Measurements from ENCODE around the gene OPCML.

OPCML gene

DNA sequence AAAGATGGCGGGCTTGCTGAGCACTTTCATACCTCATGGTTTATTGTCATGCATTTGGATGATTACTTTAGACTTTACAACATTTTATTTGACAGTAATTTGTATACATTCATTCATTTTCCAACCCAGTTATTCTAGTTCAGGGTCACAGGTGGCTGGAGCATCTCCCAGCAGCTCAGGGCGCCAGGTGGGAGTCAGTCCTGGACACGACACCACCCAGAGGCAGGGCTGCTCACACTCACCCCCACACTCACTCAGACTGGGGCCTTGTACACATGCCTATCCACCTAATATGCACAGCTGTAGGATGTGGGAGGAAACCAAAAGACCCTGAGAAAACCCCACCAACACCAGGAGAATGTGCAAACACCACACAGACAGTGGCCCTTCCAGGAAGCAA lies 123.9 kb downstream of the OPCML start:
- DNase-seq: no peak

DNA sequence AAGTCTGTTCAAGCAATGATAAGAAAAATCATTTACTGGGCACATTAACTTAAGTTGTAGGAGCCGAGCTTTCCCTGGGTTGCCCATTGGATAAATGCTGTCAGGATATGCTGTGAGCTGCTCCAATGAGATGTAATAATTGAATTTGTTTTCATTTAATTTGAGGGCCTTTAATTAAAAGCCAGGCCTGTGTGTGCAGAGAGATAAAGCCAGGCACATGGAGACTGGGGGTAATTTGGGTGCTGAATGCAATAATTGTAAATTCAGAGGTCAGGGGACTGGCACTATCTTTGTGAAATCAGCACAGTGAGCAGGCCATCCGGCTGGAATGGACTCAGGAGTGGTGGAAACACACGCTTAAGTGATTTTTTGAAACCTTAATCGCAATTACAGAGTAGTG lies 125.8 kb downstream of the OPCML start:
- DNase-seq: no peak

DNA sequence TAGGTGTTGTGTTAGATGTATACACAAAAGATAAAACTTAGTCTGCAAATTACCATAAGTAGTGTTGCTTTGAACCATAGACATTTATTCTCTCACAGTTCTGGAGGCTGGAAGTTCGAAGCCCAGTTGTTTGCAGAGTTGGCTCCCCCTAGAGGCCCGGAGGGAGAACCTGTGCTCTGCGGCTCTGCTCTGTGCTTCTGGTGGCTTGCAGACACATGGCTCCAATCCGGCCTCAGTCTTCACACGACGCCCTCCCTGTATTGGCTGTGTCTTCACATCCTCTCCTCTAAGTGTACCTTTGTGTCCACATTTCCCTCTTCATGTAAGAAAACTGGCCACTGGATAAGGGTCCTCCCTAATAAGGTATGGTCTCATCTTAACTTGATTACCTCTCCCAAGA lies 128.4 kb downstream of the OPCML start:
- DNase-seq: no peak

DNA sequence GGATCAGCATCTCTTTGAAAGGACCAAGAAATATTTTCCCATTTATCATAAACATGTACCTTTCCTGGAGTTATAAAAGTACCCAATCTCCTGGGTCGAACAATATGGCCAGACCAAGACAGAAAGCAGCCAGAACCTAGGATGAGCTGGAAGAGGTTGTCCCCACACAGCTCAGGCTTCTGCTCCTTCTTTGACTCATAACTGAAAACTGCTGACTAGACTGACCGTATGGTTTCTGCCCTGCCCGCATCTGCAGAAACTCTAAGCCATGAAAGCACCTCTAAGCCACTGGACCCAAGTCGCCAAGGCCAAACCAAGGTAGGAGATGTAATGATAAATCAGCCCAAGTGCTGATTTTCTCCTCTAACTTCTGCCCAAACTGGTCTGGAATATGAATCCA lies 129.8 kb downstream of the OPCML start:
- DNase-seq: no peak

DNA sequence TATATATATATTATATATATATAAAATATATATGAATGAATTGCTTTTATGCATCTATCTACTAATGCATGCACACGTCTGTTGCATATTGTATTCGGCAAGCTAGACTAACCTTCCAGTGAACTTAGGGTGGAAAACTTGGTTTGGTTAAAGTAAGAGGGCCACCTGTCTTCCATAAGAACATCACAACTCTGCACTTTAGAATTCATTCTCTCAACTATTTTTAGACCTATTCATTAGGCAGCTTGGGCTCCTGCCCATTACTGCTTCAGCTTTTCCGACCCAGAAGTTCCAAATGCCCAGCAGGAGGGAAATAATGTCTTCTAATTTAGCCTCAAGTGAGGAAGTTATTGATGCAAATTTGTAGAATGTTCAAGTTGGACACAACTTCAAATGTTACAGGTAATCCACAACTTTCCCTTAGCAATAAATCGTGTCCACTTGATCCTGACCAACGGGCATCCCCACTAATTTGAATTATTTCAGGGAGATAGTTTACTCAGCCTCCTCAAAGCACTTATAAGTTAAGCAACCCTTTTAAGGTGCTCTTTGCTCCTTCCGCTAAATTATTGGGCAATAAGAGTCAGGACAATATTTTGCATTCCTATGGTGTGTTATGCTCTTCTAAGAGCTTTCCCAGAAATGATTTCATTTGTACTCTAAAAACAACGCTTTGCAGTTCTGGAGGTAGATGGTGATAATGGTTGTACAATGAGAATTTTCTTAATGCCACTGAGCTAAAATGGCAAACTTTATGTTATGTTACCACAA lies 132.3 kb downstream of the OPCML start:
- DNase-seq: no peak

DNA sequence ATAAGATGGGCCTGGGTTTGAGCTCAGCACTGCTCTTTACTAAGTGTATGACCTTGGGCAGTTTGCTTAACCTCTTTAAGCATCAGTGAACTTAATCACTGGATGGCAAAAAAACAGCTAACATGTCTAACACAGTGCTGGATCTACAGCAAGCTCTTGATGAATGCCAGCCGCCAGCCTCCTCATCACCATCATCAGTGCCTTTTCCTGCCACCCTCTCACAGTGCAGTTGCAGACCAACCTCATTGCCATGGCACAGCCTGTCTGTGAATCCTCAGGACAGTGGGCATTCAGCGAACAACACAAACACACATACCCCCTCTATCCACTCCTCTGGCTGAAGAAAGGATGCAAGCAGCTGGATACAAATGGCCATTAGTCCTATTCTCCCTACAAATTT lies 133.0 kb downstream of the OPCML start:
- no peak for DNase-seq

DNA sequence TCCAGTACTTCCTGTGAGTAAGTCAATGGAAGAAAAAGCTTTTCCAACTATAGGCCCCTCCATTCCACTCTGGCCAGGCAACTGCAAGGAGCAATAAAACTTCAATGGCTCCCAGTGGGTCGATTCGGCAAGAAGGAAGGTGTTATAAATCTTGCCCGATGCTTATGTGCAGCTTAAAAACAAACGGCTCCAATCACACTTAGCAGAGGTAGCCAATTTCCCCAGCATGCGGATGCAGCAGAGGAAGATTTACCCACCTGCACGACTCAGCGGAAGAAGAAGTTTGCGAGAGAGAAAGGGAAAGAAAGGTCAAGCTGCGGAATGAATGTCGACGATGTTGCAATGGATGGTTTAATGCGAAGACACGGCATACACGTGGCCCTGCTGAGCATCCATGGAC lies 141.5 kb downstream of the OPCML start:
- DNase-seq: no peak

DNA sequence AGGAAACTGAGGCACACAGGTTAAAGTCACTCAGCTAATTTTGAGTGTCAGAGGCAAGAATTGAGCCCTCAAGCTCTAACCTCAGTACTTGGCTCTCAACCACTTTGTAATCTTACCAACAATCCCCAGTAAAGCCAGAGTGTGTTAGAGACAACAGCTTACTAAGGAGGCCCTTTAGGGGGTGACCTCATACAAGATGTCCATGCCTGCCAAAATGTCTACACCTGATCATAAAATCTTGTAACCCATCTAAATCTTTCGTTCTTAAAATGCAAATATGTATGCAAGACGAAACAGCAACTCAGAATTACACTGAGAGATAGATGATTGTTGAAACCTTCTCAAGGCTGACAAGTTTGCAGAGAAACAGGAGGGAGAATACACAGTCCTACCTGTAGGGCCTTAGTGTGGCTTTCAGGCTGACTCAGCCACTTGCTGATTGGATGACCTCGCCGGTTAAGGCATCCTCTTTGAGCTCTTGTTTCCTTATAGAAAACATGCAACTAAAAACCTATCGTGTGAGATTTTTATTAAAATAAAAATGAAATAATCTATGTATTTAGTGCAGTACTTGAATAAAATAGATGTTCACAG lies 143.2 kb downstream of the OPCML start:
- DNase-seq: no peak

DNA sequence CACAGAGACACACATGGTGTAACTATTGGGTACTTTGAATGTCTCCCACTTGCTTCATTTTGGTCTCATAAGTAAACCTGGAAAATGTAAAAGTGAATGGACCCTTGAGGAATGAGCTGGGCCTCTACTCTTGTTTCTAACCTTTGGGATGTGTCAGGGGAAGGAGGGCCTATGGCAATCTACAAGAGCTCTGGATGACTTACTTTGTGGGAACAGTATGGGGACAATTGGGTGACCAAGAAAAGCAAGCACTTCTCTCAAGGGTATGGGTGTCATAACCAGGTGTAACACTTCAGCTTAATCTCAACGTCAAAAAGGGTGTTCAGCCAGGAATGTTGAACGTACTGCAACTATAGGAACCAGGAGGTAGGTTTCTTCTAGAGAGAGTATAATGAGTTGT lies 144.0 kb downstream of the OPCML start:
- DNase-seq: no peak

DNA sequence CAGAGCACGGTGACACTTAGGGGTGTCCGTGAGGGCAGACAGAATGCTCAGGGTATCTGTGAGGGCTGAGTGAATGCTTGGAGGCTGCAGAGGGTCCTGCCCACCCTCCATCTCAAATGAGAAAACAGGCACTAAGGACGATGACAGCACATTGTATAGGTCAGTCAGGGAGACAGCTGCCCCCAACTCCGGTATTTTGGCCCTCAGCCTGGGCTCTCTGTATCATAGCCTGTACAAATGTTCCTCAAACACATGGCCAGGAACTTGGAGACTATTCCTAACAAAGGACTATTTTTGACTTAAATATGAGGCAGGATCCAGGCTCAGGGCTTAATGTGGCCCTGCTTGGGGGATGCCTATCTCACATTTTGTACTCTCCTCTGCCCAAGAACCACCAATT lies 145.4 kb downstream of the OPCML start:
- no peak for DNase-seq

DNA sequence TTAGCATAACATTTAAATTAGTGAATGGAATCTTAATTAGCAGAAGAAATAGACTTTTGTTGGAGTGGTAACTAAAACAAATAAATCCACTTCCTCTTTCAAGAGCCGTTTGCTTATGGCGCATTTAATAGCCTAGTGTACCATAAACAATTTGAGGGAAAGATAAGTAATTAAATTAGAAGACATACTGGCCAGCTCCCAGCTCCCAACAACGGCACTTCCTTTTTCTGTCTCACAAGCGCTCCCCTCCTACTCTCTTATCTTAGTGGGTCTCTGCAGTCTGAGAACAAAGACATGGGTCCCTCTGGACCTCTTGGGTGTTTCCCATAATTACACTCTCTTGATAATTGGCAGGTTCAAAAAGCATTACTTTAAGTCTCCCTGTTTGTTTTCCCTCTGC lies 146.0 kb downstream of the OPCML start:
- DNase-seq: no peak

DNA sequence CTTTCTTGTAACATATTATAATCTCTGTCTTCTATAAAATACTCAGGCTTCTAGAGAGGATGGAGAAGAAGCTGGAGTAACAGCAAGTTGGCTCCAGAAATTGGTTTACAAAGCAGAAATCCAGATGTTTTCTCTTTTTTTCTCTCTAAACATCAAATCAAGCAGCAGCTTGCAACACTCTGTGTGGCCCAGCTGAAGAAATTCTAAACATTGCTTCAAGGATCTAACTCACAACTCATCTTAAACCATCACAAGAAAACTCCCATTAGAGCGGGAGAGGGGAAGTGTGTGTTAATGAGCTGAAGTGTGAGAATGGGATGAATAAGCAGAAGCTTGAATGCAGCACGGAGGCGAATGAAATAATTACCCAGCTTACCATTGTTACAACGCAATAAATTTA lies 146.5 kb downstream of the OPCML start:
- no peak for DNase-seq

DNA sequence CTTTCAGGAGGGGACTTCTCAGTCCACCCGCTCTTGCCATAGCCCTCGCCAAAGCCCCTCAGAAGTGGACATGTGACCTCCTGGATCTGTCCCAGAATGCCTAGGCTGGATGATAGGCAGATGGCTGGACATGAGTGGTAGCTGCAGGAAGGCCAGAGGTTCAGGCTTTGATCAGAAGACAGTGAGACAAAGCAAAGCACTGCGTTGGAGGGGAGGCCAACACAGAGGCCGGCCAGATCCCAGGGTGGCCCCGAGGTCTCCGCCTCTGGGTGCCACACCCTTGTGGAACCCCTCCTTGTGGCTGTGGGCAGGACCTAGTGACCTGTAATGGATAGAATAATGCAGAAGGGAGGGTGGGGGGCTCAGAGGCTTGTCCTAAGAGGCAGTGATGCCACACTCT lies 147.6 kb downstream of the OPCML start:
- no peak for DNase-seq

DNA sequence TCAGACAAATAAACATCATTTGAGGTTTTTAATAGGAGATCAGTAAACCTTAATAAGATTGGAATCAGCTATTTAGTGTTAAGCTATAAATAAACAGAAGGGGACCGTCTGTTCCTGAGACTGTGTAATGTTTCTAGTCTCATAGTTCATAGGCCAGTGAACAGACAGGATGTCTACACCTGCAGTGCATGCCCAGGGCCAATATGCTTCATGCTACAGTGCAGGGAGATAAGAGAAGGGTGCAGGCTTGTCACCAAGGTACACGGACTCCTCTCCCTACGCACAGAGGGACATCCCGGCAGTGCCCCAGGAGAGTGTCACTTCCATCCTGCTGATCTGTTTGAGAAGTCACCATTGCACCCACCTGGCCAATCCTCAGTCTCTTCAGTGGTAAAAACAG lies 148.6 kb downstream of the OPCML start:
- no peak for DNase-seq

DNA sequence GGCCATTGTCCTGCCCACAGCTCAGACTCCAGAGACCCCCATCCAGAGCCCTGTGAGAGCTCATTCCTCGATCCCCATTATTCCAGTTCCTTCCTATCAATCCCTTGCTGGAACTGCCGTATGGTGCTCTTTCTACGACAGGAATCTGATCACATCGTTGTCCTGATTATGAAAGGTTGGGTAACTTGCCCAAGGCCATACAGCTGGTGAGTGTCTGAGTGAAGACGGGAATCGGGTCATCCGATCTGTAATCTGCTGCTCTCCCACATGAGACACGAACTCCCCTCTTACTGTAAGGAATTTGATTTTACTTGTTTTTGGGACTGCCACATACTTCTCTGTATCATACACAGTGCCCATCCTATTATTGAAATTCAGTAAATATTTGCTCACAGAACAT lies 149.1 kb downstream of the OPCML start:
- DNase-seq: no peak

DNA sequence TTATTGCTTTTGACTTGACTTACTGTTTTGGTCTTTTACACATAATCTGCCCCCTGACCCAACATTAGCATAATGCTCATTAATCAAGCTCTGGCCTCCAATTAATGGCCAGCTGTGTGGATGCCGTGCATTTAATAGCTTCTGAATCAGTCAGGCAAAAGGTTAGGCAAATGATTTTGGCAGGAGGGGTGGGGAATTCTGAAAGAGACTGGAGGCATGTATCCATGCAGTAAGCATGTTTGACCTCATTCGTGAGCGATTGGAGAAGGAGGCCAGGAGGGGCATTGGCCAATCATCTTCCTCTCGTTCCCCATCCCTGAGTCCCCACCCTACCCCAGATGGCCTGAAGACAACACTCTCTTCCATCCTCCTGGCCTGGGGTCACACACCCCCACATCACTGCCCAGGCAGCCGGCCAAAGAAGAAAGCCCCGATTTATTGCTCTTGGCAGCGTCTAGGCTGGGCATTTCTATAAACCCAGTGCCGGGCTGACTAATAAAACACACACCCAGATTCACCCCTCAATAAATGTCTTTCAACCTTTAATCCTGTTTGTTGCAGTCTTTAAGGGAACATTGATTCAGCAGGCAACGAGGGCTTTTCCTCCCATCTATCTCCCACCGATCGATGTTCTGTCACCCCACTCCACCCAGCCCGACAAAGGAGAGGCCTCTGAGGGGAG lies 150.0 kb downstream of the OPCML start:
- no peak for DNase-seq

DNA sequence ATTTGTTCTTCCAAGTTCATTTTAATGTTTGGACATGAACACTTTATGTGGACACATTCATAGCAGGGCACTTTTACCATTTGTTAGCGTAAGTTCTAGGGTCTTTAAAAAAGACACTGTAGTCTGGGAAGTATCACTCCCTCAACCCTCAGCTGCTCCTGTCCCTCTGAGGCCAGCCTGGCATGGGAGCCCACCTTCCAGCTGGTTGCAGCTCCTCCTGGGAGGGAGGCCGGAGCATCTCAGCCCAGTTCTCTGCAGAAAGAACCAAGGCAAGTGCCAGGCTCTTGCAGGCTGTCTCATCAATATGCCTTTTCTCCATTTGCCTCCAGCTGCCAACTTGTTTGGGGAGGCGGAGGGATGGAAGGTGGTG lies 150.6 kb downstream of the OPCML start:
- DNase-seq: no peak

DNA sequence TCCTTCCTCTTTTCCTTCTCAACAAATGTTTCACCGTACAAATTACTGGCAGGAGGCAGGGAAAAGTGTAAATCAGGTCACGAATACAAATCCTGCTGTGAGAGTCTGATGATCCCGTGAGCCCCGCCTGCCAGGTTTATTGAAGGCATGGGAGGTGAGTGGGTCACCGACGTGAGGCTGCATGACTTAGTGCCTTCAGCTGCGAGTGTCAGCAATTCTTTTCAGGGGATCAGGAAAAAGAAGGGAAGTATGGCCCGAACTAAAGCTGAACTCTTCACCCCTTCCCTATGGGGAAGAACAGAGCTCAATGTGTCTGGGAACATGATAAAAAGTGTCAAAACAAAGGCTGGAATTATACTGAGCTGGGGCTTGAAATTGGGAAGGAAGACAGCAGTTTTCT lies 166.2 kb downstream of the OPCML start:
- DNase-seq: no peak

DNA sequence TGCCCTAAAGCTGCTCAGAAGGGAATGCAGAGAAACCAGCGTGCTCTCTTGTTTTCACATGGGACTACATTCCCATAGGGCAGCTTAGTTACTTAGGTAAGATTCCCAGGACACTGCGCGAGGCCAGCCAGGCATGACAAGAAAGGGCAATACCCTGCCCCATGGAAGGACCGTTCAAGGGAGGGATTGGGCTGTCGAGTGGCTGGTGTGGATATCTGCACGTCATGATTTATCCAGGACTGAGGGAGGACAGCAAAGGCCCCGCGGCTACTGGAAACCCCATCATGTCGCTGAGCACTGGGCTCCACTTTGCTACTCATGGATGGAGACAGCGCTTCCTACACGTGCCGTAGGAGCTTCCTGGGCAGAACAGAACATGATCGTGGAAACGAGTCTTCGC lies 169.4 kb downstream of the OPCML start:
- DNase-seq: no peak

DNA sequence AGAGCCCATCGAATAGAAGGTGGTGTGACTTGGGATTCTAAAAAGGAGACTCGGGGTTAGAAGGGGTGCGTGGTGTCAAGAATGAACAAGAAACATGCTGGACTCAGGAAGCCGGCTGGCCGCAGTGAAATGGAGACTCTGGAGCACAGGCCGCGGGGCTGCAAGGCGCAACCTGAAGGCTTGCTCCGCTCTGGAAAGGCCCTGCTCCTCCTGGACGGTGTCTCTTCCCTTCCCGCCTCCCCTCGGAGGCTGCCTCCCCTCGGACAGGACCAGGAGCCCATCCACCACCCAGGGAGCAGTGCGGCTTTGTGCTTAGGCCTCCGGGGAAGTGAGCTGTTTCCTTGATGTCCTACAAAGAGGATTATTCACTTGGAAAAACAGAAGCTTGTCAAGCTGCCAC lies 170.1 kb downstream of the OPCML start:
- no peak for DNase-seq

DNA sequence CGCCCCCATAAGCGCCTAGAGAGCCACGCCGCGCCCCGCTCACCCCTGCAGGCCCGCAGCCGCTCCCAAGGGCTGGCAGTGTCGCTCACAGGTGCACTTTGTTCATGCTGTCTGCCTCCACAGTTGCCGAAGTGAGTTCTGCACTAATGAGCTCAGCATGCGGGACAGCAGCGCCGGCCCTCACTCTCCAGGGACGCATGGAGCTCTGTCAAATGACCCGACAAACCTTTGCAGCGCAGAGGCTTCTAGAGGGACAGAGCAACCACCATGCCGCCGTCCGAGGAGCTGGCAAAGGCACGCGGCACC lies 170.7 kb downstream of the OPCML start:
- DNase-seq: no peak

DNA sequence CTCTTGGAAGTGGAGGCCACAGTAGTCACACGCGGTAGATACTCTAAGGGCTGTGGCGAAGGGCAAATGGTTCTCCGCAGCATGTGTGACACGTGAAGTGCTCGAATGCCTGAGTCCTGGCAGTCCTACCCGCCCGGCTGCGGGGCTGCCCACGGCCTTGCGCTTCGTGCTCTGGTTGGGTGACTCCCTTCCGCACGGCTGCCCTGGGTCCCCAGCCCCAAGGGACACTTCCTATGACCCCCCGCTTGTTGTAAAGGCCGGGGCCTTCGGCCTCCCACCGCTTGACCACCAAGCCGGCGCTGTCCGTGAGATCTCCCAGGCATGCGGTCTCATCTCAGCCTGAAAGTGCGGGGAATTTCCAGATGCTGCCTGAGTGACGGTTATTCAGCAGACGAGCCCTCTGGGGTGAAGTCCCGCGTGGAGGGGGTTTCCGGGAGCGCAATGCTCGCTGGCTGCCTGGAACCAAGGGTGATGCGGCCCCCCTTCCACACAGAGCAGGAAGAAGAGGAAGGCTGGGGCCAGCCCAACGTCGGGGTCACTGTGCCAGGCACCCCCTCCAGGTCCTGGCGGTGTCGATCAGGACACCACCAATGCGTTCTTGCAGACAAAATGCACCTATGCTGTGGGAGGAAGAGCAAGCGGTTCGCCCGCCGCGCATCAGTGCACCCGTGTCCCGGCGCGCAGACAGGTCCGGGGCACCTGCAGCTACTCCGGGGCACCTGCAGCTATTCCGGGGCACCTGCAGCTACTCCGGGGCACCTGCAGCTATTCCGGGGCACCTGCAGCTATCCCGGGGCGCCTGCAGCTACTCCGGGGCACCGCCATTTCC lies 171.2 kb downstream of the OPCML start:
- no peak for DNase-seq

DNA sequence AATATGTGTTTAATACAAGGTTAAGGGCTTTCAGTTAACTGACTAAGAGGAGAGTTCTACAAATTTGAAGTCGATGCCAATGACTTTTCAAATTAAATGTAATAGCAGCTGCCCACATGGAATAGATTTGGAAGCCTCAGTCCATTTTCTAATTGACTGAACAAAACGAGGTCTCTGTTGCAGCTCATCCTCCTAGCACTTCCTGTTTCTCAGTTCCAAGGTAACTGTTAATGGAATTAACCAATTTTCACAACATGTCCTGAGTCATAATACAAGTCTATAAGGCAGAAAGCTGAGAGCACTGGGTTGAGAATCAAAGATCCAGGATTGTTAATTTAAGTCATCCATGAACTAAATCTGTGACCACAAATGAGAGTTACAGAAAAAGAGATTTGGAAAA lies 177.2 kb downstream of the OPCML start:
- no peak for DNase-seq

DNA sequence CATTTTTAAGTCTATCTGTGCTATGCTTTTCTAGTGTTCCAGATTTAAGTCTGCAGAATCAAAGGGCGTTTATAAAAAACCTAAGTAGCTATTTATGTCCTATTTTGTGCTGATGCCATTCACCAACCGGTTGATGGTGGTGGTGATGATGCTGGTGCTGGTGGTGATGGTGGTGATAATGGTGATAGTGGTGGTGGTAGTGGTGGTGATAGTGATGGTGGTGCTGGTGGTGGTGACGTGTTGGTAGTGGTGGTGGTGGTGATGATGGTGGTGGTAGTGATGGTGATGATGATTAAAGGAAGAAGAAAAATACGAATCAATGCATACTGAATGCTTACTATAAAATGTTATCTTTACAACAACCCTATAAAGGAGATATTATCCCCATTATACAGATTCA lies 178.2 kb downstream of the OPCML start:
- DNase-seq: no peak

All from CD4-positive, alpha-beta T cell treated with Interferon alpha-2 for 1 hour (primary cell).